Fibroblast of the aortic adventitia (primary cell): ENCODE data around the gene CACNA2D2. TPM values are rescaled to one million over a fixed set of nuclear protein-coding genes. Genes with fewer than 3 reads are reported as not detected.

ENCODE experiments used
- DNase-seq: peaks from one replicate; pipeline ENCODE4 v3.0.0-alpha.2; 2010; ENCODE audit warnings: low read depth
- H3K4me3 ChIP-seq: 2 replicates; pipeline ENCODE4 v1.5.1; 2011; ENCODE audit warnings: low read depth, mild to moderate bottlenecking, control low read depth, low read length, moderate library complexity
- total RNA-seq: library from RNA; depleted of rRNA; stranded (reverse); fragments of >200 nt; gene quantifications from 2 replicates; pipeline ENCODE4 v1.2.3, GENCODE V29; 2012; ENCODE audit warnings: low replicate concordance
- TF ChIP-seq, protein P1 (sequence below): IDR thresholded peaks from 2 replicates; pipeline ENCODE4 v1.5.1; 2011; ENCODE audit warnings: mild to moderate bottlenecking, low read length, control low read depth, inconsistent platforms; ENCODE audit not compliant: insufficient read depth

CACNA2D2 gene
- total RNA-seq, 1 donor = not detected

DNA sequence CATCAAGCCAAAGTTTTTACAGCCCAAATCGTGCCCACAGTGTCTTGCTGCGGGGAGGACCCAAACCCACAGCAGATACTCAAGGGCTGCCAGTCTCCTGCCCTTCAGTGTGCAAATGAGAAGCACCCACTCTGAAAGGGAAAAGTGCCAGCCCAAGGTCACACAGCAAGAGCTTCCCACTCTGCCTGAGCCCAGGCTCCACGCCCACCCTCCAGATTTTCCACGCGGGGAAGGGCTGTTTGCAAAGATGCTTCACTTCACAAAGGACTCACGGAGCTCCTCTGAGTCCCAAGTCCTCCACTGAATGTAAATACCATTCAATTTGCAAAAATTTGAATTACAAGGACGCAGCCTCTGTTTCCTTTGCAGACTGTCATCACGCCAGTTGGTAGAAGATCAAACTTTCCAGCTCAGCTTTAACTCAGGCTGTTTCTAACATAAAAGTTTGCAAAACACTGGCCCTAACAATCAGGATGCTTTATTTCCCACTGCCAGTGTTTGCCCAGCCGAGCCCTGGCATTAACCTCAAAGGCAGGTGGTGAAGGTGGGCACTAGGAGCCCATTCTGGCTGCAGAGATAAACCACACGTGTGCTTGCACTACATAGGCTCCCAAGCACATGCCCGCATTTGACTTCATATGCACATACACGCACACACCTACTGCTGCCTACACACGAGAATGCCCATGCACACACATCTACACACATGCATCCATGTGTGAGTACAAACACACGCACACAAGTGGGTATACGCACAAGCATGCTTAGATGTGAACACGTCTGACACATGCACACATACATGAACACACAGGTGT, 7.6 kb downstream of the CACNA2D2 start:
- TF ChIP-seq, protein P1, sequence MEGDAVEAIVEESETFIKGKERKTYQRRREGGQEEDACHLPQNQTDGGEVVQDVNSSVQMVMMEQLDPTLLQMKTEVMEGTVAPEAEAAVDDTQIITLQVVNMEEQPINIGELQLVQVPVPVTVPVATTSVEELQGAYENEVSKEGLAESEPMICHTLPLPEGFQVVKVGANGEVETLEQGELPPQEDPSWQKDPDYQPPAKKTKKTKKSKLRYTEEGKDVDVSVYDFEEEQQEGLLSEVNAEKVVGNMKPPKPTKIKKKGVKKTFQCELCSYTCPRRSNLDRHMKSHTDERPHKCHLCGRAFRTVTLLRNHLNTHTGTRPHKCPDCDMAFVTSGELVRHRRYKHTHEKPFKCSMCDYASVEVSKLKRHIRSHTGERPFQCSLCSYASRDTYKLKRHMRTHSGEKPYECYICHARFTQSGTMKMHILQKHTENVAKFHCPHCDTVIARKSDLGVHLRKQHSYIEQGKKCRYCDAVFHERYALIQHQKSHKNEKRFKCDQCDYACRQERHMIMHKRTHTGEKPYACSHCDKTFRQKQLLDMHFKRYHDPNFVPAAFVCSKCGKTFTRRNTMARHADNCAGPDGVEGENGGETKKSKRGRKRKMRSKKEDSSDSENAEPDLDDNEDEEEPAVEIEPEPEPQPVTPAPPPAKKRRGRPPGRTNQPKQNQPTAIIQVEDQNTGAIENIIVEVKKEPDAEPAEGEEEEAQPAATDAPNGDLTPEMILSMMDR = no peak
- DNase-seq = no peak
- no peak overlapping the region for H3K4me3 ChIP-seq

DNA sequence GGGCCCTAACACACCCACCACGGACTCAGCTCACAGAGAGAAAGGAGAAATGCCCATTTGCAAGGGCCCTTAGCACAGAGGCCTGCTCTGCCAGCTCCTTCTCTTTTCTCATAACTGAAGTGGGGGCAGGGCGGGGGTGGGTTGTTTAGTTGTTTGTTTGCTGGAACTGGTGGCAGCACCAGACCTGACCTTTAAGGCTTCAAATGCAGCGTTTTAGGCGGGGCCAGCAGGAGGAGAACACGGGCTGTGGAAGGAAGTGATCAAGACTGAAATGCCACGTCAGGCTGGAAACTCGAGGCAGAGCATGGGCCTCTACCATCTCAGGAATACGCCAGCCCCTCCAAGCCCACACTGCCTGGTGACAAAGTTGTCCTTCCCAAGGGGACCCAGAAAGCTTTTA, 9.3 kb downstream of the CACNA2D2 start:
- DNase-seq = no peak
- TF ChIP-seq, protein P1 = no peak
- H3K4me3 ChIP-seq = no peak overlapping the region

DNA sequence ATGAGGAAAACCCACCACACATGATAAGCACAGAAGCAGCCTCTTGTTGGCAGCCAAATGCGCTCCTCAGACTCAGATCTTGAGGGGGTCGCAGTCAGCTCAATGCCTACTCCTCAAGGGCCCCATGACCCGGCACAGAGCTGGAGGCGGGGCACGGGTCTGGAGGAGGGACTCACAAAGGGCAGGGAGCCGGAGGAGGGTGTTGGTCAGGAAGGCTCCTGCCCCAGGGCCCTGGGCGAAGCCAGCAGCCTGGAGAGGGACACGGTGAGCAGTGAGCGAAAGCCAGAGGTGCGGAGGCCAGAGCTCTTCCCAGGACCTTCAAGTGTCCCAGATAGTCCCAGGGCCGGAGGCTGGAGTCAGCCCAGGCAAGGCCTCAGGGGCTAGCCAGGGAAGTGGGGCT, 9.8 kb downstream of the CACNA2D2 start:
- no peak for DNase-seq
- H3K4me3 ChIP-seq = no peak overlapping the region
- TF ChIP-seq, protein P1 = no peak

DNA sequence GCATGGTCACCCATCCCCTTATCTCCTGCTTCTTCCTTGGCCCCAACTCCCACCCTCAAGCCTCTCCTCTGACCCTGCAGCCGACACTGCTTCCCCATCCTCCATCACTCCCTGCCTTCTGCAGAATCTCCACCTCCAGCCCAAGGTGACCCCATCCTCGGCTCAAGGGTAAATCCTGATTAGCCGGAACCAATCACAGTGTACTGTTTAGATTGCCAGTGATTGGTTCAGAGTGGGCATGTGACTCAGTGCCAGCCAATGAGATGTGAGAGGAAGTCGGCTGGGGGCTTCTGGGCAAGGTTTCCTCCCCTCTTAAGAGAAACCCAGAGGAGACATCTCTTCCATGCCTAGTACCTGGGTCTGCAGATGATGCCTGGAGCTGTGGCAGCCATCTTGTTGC, 10.3 kb downstream of the CACNA2D2 start:
- DNase-seq = no peak
- H3K4me3 ChIP-seq = no peak overlapping the region
- TF ChIP-seq, protein P1 = no peak

DNA sequence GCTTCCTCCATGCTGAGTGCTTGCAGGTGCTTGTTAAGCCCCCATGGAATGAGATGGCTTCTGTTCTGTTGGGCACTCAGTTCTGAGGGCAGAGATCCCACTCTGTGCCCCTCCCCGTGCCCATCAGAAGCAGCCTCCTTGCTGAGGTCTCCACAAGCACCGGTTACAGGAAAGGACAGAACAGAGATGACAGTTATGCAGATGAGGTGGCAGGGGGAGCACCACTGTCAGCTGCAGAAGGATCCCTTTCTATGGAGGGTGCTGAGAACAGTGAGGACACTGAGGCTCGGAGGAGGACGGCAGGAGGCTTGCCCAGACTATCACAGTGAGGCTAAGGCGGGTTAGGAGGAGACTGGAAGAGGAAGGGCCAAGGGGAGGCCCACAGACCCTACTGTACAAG, 12.4 kb downstream of the CACNA2D2 start:
- DNase-seq = no peak
- no peak overlapping the region for H3K4me3 ChIP-seq
- TF ChIP-seq, protein P1 = no peak

DNA sequence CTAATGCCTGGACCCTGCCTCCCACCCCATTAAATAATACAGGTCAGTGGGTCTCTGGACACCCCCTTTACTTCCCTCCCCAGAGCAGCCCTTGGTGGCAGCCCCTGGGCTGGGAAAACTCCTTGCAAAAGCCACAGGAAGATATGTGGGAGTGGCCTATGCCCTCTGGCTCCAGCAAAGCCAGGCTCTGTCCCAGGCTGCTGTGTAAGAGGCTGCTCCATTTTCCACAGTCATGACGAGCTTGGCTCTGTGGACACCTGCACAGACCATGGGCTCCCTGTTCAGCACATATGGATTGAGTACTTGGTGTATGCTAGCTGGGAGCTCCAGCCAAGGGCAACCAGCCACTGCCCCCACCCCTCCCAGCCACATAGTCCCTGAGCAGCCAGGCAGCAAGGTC, 13.0 kb downstream of the CACNA2D2 start:
- DNase-seq = no peak
- TF ChIP-seq, protein P1 = no peak
- H3K4me3 ChIP-seq = no peak overlapping the region

DNA sequence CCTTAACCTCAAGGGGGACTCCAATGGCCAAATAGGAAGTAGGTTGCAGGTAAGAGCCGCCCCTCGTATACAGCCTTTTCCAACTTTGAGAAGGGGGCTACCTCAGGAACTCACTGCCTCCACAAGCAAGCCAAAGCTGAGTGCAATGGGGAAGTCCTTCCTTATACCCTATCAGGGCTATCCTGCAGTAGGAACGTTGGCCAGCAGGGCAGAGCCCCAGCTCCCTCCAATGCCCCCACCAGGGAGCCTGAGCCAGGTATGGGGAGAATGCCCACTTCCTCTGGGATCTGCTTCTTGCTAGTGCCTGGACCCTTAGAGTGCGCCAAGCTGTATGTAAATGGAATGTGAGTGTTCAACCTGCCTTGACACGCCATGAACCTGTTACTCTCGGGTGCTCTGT, 16.3 kb downstream of the CACNA2D2 start:
- no peak overlapping the region for H3K4me3 ChIP-seq
- no peak for DNase-seq
- TF ChIP-seq, protein P1 = no peak
